ENCODE data around the gene PHPT1.

The PHPT1 gene

DNA sequence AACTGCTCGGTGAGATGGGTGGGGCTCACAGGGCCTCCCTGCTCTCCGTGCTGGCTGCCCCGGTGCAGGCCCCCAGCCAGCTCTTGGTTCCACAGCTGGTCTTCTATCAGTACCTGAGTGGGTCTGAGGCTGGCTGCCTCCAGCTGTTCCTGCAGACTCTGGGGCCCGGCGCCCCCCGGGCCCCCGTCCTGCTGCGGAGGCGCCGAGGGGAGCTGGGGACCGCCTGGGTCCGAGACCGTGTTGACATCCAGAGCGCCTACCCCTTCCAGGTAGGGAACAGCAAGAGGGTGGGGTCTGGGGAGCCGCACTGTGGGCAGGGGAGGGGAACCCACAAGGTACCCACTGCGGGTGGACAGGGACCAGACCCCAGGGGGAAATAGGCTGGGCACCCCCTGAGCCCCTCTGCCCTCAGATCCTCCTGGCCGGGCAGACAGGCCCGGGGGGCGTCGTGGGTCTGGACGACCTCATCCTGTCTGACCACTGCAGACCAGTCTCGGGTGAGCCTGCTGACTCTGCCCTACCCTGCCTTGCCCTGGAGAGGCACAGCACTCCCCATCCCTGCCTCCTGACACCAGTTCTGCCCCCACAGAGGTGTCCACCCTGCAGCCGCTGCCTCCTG, 5.7 kb downstream of the PHPT1 start:
- Histone ChIP-seq H3K9me3 (no peaks in the 10 kb centered on the region), H3K4me1 (peaks cover 5% of the 10 kb centered on the region; the same call in 1 of the 2 replicates)

GRCh38 chr9:136855461-136856078, 6.4 kb downstream of the PHPT1 start:
- Histone ChIP-seq H3K4me1 (no peaks in the 10 kb centered on the region), H3K36me3 (replicated peaks) (peaks cover 12% of the 10 kb centered on the region), H3K9me3 (no peaks in the 10 kb centered on the region), H3K4me3 (no peak overlapping the region), H3K27me3 (ENCODE audit: low read depth) (no peaks in the 10 kb centered on the region)
- DNase-seq (ENCODE audit: low spot score in 2 of 2): peak in 1 of 2 experiments; percentile 12
- in situ Hi-C loops (cut with MboI; ENCODE audit: low sequenced_read_pairs): no loop called here

More for the DNA sequence above, 5.7 kb downstream of the PHPT1 start:
- in situ Hi-C loops (cut with MboI; ENCODE audit: low sequenced_read_pairs): no loop called here
- Histone ChIP-seq H3K27me3 (ENCODE audit: low read depth) (no peaks in the 10 kb centered on the region), H3K4me3 (no peak overlapping the region), H3K36me3 (replicated peaks) (peaks cover 17% of the 10 kb centered on the region)
- no peak for DNase-seq (ENCODE audit: low spot score in 2 of 2)

DNA sequence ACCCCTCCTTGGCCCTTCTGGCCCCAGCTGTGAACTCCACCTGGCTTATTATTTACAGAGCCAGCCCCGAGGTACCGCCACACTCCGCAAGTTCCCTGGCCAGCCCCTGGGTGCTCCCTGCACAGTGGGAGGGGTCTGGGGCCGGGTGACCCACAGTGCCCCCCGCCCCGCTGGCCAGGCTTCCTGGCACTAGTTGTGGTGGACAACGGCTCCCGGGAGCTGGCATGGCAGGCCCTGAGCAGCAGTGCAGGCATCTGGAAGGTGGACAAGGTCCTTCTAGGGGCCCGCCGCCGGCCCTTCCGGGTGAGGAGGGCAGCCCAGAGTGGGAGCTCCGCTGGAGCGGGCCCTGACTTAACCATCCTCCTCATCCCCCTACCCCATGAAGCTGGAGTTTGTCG, 6.9 kb downstream of the PHPT1 start:
- H3K36me3 ChIP-seq (replicated peaks): peaks cover 12% of the 10 kb centered on the region
- no peak overlapping the region for H3K4me3 ChIP-seq
- H3K9me3 ChIP-seq: no peaks in the 10 kb centered on the region
- in situ Hi-C loops (cut with MboI; ENCODE audit: low sequenced_read_pairs): no loop called here
- peak in 1 of 2 experiments; percentile 8 for DNase-seq (ENCODE audit: low spot score in 2 of 2)
- no peaks in the 10 kb centered on the region for H3K4me1 ChIP-seq
- no peaks in the 10 kb centered on the region for H3K27me3 ChIP-seq (ENCODE audit: low read depth)

GRCh38 chr9:136856541-136857141, 7.4 kb downstream of the PHPT1 start:
- peaks cover 15% of the 10 kb centered on the region for H3K36me3 ChIP-seq (replicated peaks)
- H3K4me1 ChIP-seq: no peaks in the 10 kb centered on the region
- H3K4me3 ChIP-seq: no peak overlapping the region
- in situ Hi-C loops (cut with MboI; ENCODE audit: low sequenced_read_pairs): no loop called here
- H3K27me3 ChIP-seq (ENCODE audit: low read depth): no peaks in the 10 kb centered on the region
- no peaks in the 10 kb centered on the region for H3K9me3 ChIP-seq
- DNase-seq (ENCODE audit: low spot score in 2 of 2): peak in 1 of 2 experiments; percentile 12

DNA sequence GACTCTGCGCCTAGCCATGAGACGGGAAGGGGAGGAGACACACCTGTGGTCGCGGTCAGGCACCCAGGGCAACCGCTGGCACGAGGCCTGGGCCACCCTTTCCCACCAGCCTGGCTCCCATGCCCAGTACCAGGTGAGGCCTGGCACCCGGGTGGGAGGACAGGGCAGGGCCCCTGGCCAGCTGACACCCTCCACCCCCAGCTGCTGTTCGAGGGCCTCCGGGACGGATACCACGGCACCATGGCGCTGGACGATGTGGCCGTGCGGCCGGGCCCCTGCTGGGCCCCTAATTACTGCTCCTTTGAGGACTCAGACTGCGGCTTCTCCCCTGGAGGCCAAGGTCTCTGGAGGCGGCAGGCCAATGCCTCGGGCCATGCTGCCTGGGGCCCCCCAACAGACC, 8.0 kb downstream of the PHPT1 start:
- Histone ChIP-seq H3K9me3 (no peaks in the 10 kb centered on the region), H3K4me3 (no peak overlapping the region), H3K4me1 (no peaks in the 10 kb centered on the region), H3K27me3 (ENCODE audit: low read depth) (no peaks in the 10 kb centered on the region), H3K36me3 (replicated peaks) (peaks cover 17% of the 10 kb centered on the region)
- no peak for DNase-seq (ENCODE audit: low spot score in 2 of 2)
- in situ Hi-C loops (cut with MboI; ENCODE audit: low sequenced_read_pairs): no loop called here

DNA sequence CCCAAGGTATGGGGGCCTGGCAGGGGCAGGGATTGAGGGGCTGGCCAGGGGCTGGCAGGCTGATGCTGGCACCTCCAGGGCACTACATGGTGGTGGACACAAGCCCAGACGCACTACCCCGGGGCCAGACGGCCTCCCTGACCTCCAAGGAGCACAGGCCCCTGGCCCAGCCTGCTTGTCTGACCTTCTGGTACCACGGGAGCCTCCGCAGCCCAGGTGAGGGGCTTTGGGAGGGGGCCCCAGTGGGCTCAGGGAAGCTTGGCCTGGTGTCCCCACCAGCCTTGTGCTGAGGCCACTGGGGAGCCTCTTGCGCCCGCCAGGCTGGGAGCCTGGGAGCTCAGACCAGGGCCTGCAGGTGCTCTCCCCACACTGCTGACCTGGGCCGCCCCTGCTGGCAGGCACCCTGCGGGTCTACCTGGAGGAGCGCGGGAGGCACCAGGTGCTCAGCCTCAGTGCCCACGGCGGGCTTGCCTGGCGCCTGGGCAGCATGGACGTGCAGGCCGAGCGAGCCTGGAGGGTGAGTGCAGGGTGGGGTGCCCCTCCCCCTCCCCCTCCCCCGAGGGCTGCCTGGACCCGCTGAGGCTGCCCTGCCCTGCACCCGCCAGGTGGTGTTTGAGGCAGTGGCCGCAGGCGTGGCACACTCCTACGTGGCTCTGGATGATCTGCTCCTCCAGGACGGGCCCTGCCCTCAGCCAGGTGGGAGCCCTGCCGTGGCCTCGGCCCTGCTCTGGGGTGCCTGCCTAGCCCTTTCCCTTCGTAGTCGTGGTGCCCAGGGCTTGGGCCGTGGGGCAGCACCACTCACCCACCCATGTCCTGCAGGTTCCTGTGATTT, 8.6 kb downstream of the PHPT1 start:
- Histone ChIP-seq H3K4me3 (no peak overlapping the region), H3K27me3 (ENCODE audit: low read depth) (no peaks in the 10 kb centered on the region), H3K9me3 (no peaks in the 10 kb centered on the region), H3K4me1 (no peaks in the 10 kb centered on the region), H3K36me3 (replicated peaks) (peaks cover 23% of the 10 kb centered on the region)
- peak in 1 of 2 experiments; percentile 10 for DNase-seq (ENCODE audit: low spot score in 2 of 2)
- in situ Hi-C loops (cut with MboI; ENCODE audit: low sequenced_read_pairs): no loop called here

DNA sequence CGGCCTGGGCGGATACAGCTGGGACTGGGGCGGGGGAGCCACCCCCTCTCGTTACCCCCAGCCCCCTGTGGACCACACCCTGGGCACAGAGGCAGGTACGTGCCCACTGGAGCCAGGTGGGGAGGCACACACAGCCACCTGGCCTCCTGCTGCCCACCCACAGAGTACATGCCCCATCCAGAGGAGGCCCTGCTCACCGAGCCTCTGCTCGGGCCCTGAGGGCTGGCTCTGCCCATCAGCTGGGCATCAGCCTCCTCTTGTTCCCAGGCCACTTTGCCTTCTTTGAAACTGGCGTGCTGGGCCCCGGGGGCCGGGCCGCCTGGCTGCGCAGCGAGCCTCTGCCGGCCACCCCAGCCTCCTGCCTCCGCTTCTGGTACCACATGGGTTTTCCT, 9.2 kb downstream of the PHPT1 start:
- in situ Hi-C loops (cut with MboI; ENCODE audit: low sequenced_read_pairs): no loop called here
- H3K9me3 ChIP-seq: no peaks in the 10 kb centered on the region
- H3K27me3 ChIP-seq (ENCODE audit: low read depth): no peaks in the 10 kb centered on the region
- H3K4me3 ChIP-seq: no peak overlapping the region
- H3K36me3 ChIP-seq (replicated peaks): peaks cover 30% of the 10 kb centered on the region
- H3K4me1 ChIP-seq: no peaks in the 10 kb centered on the region
- DNase-seq (ENCODE audit: low spot score in 2 of 2): no peak

DNA sequence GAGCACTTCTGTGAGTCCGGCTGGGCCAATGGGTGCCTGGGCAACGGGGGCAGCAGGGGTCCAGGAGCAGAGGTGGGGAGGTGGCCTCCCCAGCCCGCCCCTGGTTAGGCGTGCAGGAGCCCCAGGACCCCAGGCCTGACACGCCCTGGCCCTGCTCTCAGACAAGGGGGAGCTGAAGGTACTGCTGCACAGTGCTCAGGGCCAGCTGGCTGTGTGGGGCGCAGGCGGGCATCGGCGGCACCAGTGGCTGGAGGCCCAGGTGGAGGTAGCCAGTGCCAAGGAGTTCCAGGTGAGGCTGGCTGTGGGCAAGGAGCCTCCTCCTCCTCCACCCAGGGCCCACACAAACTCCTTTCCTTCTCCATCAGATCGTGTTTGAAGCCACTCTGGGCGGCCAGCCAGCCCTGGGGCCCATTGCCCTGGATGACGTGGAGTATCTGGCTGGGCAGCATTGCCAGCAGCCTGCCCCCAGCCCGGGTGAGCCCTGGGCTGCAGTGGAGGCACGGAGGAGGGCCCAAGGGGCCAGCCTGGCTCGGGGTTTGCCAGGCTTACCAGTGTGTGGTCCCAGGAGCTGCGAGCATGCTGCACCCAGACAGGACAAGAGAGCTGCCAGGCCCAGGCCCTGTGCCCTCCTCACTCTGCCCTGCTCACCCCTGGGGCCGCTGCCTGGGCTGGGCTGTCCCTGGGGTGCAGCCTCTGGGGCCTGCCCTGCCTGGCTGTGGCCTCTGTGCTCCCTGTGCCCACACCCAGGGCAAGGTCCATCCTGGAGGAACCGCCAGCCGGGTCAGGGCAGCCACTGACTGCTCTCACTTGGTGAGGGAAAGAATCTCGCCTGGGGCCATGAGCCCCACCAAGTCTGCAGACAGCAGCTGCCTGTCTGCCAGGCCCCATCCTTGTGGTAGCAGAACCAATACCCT, 9.9 kb downstream of the PHPT1 start:
- H3K4me1 ChIP-seq: no peaks in the 10 kb centered on the region
- H3K4me3 ChIP-seq: no peak overlapping the region
- H3K36me3 ChIP-seq (replicated peaks): peaks cover 36% of the 10 kb centered on the region
- in situ Hi-C loops (cut with MboI; ENCODE audit: low sequenced_read_pairs): no loop called here
- H3K9me3 ChIP-seq: no peaks in the 10 kb centered on the region
- no peaks in the 10 kb centered on the region for H3K27me3 ChIP-seq (ENCODE audit: low read depth)
- no peak for DNase-seq (ENCODE audit: low spot score in 2 of 2)

DNA sequence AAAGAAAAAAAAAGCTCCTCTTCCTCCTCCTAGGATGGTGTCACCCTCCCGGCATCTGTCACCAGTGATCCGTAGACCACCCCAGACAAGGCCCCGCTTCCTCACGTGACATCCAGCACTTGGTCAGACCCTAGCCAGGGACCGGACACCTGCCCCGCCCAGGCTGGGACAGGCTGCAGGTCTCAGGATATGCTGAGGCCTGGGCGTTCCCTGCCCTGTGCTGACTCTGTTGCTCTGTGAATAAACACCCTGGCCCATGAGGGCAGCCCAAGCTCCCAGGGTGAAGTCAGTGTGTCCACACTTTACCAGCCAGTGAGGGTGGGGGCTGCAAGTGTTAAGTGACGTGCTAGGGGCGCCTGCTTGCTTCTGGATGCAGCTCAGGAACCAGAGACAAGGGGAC, 11.3 kb downstream of the PHPT1 start:
- peaks cover 45% of the 10 kb centered on the region for H3K36me3 ChIP-seq (replicated peaks)
- in situ Hi-C loops (cut with MboI; ENCODE audit: low sequenced_read_pairs): no loop called here
- peaks cover 6% of the 10 kb centered on the region for H3K4me1 ChIP-seq
- no peaks in the 10 kb centered on the region for H3K27me3 ChIP-seq (ENCODE audit: low read depth)
- no peak overlapping the region for H3K4me3 ChIP-seq
- DNase-seq (ENCODE audit: low spot score in 2 of 2): no peak
- no peaks in the 10 kb centered on the region for H3K9me3 ChIP-seq

GRCh38 chr9:136860933-136861873, 12.0 kb downstream of the PHPT1 start:
- no peak overlapping the region for H3K4me3 ChIP-seq
- H3K9me3 ChIP-seq: no peaks in the 10 kb centered on the region
- in situ Hi-C loops (cut with MboI; ENCODE audit: low sequenced_read_pairs): no loop called here
- H3K36me3 ChIP-seq (replicated peaks): peaks cover 45% of the 10 kb centered on the region
- H3K27me3 ChIP-seq (ENCODE audit: low read depth): no peaks in the 10 kb centered on the region
- peaks cover 6% of the 10 kb centered on the region for H3K4me1 ChIP-seq
- DNase-seq (ENCODE audit: low spot score in 2 of 2): no peak

DNA sequence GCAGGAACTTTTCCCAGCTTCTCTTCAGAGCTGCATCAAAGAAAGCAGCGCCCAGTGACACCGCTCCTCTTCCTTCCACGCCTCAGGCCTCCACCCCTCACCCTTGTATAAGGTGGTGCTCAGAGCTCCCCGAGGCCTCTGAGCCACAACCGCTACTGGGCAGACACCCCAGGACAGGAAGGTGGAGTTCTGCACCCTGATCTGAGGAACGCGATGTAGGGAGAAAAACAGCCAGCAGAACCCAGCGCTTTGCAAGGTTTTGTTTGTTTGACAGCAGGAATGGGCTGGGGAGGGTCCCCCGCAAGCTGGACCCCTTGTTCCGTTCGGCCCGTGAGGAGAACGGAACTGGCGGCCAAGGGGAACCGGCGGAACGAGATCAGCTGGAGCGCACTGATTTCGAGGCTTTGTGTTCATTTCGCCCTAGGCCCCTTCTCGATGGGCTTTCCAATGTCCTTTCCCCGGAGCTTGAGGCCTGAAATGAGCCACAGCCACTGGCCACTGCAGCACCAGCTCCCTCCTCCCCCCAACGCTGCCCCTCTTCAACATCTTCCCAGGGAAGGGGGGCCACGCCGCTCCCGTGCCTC, 12.8 kb downstream of the PHPT1 start:
- H3K4me1 ChIP-seq: peaks cover 6% of the 10 kb centered on the region
- H3K9me3 ChIP-seq: peaks cover 3% of the 10 kb centered on the region
- no peak for DNase-seq (ENCODE audit: low spot score in 2 of 2)
- H3K27me3 ChIP-seq (ENCODE audit: low read depth): no peaks in the 10 kb centered on the region
- in situ Hi-C loops (cut with MboI; ENCODE audit: low sequenced_read_pairs): no loop called here
- peaks cover 45% of the 10 kb centered on the region for H3K36me3 ChIP-seq (replicated peaks)
- no peak overlapping the region for H3K4me3 ChIP-seq

All from HAP-1 (cell line).